Tibial nerve (tissue), 4 donors: Measurements from ENCODE around the gene RNF220. TPM values are rescaled to one million over a fixed set of nuclear protein-coding genes. Genes with fewer than 3 reads are reported as not detected.

Experiments used
- DNase-seq, 2 donors: peaks; one replicate each; pipeline ENCODE4 v3.0.0-alpha.2; 2019; ENCODE audit warnings: low spot score in 2 of 2
- H3K27ac ChIP-seq, 4 donors: fragments of 200-600 bp; sonication (generic) in 3 of 4; one replicate each; pipeline ENCODE4 v1.5.1; 2017 to 2019; ENCODE audit warnings: mild to moderate bottlenecking in 1 of 4
- H3K27me3 ChIP-seq, 2 donors: fragments of 200-600 bp; sonication (generic) in 1 of 2; one replicate each; pipeline versions ENCODE4 v1.5.1 to v1.6.0; 2017 to 2019
- H3K36me3 ChIP-seq, 3 donors: fragments of 200-600 bp; sonication (generic); one replicate each; pipeline ENCODE4 v1.5.1; 2018 to 2019
- H3K4me1 ChIP-seq, 4 donors: fragments of 200-600 bp; sonication (generic) in 3 of 4; one replicate each; pipeline ENCODE4 v1.5.1; 2017 to 2019
- H3K4me3 ChIP-seq, 4 donors: fragments of 200-600 bp; sonication (generic) in 3 of 4; one replicate each; pipeline ENCODE4 v1.5.1; 2017 to 2019; ENCODE audit warnings: mild to moderate bottlenecking in 1 of 4, moderate library complexity in 1 of 4
- H3K9me3 ChIP-seq, 4 donors: fragments of 200-600 bp; sonication (generic) in 3 of 4; one replicate each; pipeline ENCODE4 v1.5.1; 2017 to 2019
- CTCF ChIP-seq, 5 experiments: fragments of 200-600 bp in 3 of 5; fragments of 450-650 bp in 2 of 5; sonication (generic) in 3 of 5; IDR thresholded peaks; one replicate each; pipeline ENCODE4 v1.5.1; 2016 to 2019; ENCODE audit warnings: antibody characterized with exemption in 5 of 5, mild to moderate bottlenecking in 3 of 5, moderate library complexity in 2 of 5
- EP300 ChIP-seq, 2 donors: sonication (generic); formaldehyde crosslinking; IDR thresholded peaks; one replicate each; pipeline ENCODE4 v1.6.1; 2017; ENCODE audit warnings: antibody characterized with exemption in 2 of 2, mild to moderate bottlenecking in 1 of 2
- POLR2A ChIP-seq, 2 donors: fragments of 450-650 bp; IDR thresholded peaks; one replicate each; pipeline ENCODE4 v1.6.1; 2017; ENCODE audit warnings: antibody characterized with exemption in 2 of 2, mild to moderate bottlenecking in 2 of 2, moderate library complexity in 2 of 2
- WGBS, 2 donors: methylation state at CpG; one replicate each; pipeline ENCODE4 v1.1.5; 2018; 5-methylcytosine and 5-hydroxymethylcytosine counted together
- total RNA-seq, 4 donors: library from RNA; depleted of rRNA; stranded (reverse); fragments of >200 nt; gene quantifications; one replicate each; pipeline ENCODE4 v1.1.0, GENCODE V29; 2016

Gene RNF220
- total RNA-seq, 4 donors from 2014 or later: 110 to 151 (median 114) TPM

- no peak overlapping the region for H3K4me3 ChIP-seq
- H3K4me1 ChIP-seq: peaks cover 0 to 5% (median 0%) of the 10 kb centered on the region in 4 donors
- H3K27me3 ChIP-seq: peaks cover 0 to 27% of the 10 kb centered on the region in 2 donors
- H3K36me3 ChIP-seq: no peaks in the 10 kb centered on the region
- no peaks in the 10 kb centered on the region for H3K9me3 ChIP-seq
- DNase-seq: no peak
- H3K27ac ChIP-seq: no peak overlapping the region
- no peak for TF ChIP-seq EP300 (IDR thresholded peaks at IDR 0.05)
- 42 to 51% methylated on average over 9 to 14 of the region's 14 CpGs for WGBS, 2 donors
Observed at GRCh38 chr1:44542420-44543063, 137.5 kb downstream of the RNF220 start.

DNA sequence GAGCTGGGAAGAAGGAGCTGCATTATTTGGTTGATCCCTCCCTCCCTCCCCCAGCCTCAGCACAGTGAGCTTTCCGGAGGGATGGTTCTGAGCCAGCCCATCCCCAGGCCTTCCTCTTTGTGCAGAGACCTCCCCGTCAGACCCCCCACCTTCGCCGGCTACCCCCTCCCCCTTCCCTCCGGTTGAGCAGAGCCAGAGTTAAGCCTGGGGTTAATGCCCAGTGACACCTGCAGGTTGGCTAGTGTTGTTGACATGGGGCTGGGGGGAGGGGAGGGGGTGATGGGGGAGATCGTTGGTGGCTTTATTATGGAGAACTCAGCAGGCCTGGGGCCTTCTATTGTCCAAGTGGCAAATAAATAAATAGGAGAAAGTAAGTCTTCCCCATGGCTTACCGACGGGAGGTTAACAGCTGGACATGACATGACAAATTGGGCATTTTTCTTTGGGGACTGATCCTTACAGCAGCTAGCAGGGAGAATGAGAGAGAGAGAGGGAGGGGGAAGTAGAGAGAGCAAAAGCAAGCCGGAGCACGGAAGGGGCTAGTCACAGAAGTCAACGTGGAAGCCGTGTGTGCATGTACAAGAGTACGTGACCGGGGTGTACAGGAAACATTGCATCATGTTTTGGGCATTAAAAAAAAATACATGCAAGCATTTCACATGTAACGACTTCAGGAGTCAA lies 138.1 kb downstream of the RNF220 start:
- WGBS, 2 donors: 22 to 31% methylated on average over 15 of the region's 15 CpGs
- Histone ChIP-seq H3K4me1 (peaks cover 0 to 5% (median 0%) of the 10 kb centered on the region in 4 donors), H3K27ac (no peak overlapping the region), H3K27me3 (peaks cover 0 to 27% of the 10 kb centered on the region in 2 donors), H3K4me3 (no peak overlapping the region), H3K9me3 (no peaks in the 10 kb centered on the region), H3K36me3 (no peaks in the 10 kb centered on the region)
- TF ChIP-seq EP300 (IDR thresholded peaks at IDR 0.05): no peak
- no peak for TF ChIP-seq POLR2A (IDR thresholded peaks at IDR 0.05)
- TF ChIP-seq CTCF (IDR thresholded peaks at IDR 0.05): no peak
- DNase-seq: no peak

DNA sequence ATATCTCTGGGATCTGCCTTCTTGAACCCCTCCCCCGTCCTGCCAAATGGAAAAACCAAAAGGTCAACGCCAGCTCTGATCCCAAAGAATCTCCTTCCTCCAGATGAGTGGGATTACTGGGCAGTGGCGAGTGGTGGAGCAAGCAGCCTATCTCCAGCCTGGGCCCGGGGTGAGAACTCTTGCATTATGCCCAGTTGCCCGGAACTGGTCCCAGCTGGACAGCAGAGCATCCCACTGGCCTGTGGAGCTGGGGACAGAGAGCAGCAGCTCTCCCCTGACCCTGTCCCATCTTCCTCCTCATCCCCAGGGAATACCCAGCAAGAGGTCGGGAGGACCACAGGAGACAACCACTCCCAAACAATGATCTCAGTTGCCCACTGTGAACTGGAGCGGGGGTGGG lies 138.7 kb downstream of the RNF220 start:
- H3K4me3 ChIP-seq: no peak overlapping the region
- no peak for DNase-seq
- no peaks in the 10 kb centered on the region for H3K9me3 ChIP-seq
- H3K27me3 ChIP-seq: peaks cover 0 to 27% of the 10 kb centered on the region in 2 donors
- H3K27ac ChIP-seq: no peak overlapping the region
- WGBS, 2 donors: 52 to 62% methylated on average over 7 of the region's 7 CpGs
- no peak for TF ChIP-seq POLR2A (IDR thresholded peaks at IDR 0.05)
- TF ChIP-seq CTCF (IDR thresholded peaks at IDR 0.05): no peak
- TF ChIP-seq EP300 (IDR thresholded peaks at IDR 0.05): no peak
- H3K36me3 ChIP-seq: no peaks in the 10 kb centered on the region
- H3K4me1 ChIP-seq: peaks cover 0 to 5% (median 0%) of the 10 kb centered on the region in 4 donors

DNA sequence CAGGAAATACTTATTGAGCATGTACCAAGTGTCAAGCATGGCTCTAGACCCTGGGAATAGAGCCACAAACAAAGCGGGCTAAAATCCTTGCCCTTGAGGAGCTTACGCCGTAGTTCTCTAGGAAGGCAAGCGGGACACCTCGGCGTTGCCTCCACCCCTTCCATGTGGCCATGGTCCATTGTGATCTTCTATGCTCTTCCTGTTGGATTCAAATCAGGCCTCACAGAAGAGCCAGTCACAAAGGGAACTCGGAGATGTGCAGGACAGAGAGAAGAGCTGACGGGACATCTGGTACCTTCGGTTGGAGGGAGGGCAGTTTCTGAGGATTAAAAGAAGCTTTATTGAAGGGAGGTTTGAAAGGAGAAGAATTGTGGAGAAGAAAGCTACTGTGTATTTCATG lies 139.9 kb downstream of the RNF220 start:
- no peaks in the 10 kb centered on the region for H3K36me3 ChIP-seq
- peaks cover 0 to 5% (median 0%) of the 10 kb centered on the region in 4 donors for H3K4me1 ChIP-seq
- WGBS, 2 donors: 84 to 87% methylated on average over 9 of the region's 9 CpGs
- no peak overlapping the region for H3K4me3 ChIP-seq
- H3K9me3 ChIP-seq: no peaks in the 10 kb centered on the region
- no peak for DNase-seq
- no peak overlapping the region for H3K27ac ChIP-seq
- TF ChIP-seq EP300 (IDR thresholded peaks at IDR 0.05) (no peak), POLR2A (IDR thresholded peaks at IDR 0.05) (no peak), CTCF (IDR thresholded peaks at IDR 0.05) (no peak)
- peaks cover 0 to 27% of the 10 kb centered on the region in 2 donors for H3K27me3 ChIP-seq

GRCh38 chr1:44545961-44546360 lies 140.9 kb downstream of the RNF220 start:
- no peak for DNase-seq
- H3K36me3 ChIP-seq: no peaks in the 10 kb centered on the region
- no peak overlapping the region for H3K4me3 ChIP-seq
- H3K27me3 ChIP-seq: peaks cover 0 to 27% of the 10 kb centered on the region in 2 donors
- no peak overlapping the region for H3K27ac ChIP-seq
- TF ChIP-seq EP300 (IDR thresholded peaks at IDR 0.05): no peak
- no peak for TF ChIP-seq POLR2A (IDR thresholded peaks at IDR 0.05)
- no peak for TF ChIP-seq CTCF (IDR thresholded peaks at IDR 0.05)
- H3K4me1 ChIP-seq: peaks cover 0 to 5% (median 0%) of the 10 kb centered on the region in 4 donors
- H3K9me3 ChIP-seq: no peaks in the 10 kb centered on the region
- WGBS, 2 donors: 84 to 88% methylated on average over 6 of the region's 6 CpGs
